Activated CD4-positive, CD25-positive, alpha-beta regulatory T cell treated with anti-CD3 and anti-CD28 coated beads, Interleukin-2, amount 50 U/mL, for 16 hours (primary cell): Measurements from ENCODE around the gene STPG2.
"Not testable (repeated sequence)": the region's sequence is repeated elsewhere in the genome, so short reads cannot be mapped to it uniquely, and the experiment has no call there.

Experiments used
- DNase-seq: peaks from one replicate; pipeline ENCODE4 v3.0.0-alpha.2; 2020; ENCODE audit warnings: low read depth, low spot score

The STPG2 gene

DNA sequence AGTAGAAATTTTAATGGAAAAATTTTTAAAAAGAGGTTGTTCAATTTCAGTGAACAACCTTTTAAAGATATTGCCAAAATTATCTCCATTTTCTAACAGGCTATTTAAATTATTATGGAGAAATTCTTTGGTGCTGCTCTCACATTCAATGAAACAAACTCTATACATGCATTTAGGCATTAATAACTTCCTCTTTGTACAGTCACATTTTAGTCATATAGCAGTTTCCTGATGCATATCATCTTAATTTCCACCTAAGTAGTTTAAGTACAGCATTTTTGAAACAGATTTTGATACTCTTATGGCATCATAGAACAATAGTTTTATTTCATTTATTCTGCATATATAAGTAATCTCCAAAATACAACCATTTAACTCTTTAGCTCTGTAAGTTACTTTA, 500.1 kb downstream of the STPG2 start:
- DNase-seq = no peak

- DNase-seq = no peak
These were observed 503.3 kb downstream of the STPG2 start for GRCh38 chr4:97639961-97640360.

GRCh38 chr4:97633831-97634230, 509.4 kb downstream of the STPG2 start:
- DNase-seq = not testable (repeated sequence)

DNA sequence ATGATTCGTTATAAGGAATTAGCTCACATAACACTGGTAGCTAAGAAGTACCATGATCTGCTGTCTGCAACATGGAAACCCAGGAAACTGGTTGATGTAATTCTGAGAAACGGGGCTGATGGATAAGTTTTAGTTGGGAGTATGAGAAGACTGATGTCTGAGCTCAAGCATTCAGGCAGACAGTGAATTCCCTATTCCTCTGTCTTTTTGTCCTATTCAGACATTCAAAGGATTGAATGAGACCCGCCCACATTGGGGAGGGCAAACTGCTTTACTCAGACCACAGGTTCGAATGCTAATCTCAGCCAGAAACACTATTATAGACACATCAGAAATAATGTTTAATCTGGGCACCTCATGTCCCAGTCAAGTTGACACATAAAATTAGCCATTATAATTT, 515.5 kb downstream of the STPG2 start:
- DNase-seq = no peak

DNA sequence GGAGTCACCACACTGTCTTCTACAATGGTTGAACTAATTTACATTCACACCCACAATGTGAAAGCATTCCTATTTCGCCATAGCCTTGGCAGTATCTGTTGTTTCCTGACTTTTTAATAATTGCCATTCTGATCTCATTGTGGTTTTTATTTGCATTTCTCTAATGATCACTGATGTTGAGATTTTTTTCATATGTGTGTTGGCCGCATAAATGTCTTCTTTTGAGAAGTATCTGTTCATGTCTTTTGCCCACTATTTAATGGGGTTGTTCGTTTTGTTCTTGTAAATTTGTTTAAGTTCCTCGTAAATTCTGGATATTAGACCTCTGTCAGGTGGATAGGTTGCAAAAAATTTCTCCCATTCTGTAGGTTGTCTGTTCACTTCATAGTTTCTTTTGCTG, 519.1 kb downstream of the STPG2 start:
- DNase-seq = no peak

GRCh38 chr4:97605932-97606331, 537.3 kb downstream of the STPG2 start:
- no peak for DNase-seq

GRCh38 chr4:97593248-97593647, 550.0 kb downstream of the STPG2 start:
- no peak for DNase-seq

- DNase-seq = no peak
These were observed 553.0 kb downstream of the STPG2 start for GRCh38 chr4:97590266-97590665.

DNA sequence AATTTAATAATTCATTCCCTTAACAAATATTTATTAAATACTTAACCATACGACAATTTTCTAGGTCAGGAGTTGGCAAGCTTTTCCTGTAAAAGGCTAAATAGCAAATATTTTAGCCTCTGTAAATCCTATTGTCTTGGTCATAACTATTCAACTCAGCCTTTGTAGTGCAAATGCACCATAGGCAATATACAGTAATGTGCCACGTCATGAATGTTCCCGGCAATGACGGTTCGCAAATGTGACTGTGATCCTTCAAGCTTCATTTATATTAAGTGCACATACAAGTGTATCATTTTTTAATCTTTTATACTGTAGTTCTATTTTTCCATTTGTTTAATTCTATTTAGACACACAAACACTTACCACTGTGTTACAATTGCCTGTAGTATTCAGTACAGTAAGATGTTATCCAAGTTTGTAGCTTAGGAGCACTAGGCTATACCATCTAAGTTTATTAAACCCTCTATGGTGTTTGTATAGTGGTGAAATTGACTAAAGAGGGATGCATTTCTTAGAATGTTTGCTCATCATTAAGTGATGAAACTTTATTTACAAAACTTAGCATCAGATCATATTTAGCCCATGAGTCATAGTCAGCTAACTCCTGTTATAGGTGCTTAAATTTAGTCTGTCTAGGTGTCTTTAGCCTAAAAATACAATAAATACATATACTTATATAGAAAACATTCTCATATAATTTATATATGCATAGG, 553.6 kb downstream of the STPG2 start:
- no peak for DNase-seq

- DNase-seq = no peak
These were observed 555.4 kb downstream of the STPG2 start for GRCh38 chr4:97587912-97588311.

GRCh38 chr4:97585274-97585673, 558.0 kb downstream of the STPG2 start:
- DNase-seq = no peak

- no peak for DNase-seq
These were observed 560.4 kb downstream of the STPG2 start for GRCh38 chr4:97582890-97583289.

DNA sequence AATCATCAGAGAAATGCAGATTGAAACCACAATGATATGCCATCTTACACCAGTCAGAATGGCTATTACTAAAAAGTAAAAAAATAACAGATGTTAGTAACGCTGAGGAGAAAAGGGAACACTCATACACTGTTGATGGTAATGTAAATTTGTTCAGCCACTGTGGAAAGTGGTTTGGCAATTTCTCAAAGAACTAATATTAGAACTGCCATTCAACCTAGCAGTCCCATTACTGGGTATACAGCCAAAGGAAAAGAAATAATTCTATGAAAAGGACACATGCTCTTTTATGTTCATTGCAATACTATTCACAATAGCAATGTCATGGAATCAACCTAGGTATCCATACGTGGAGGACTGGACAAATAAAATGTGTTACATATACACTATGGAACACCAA, 566.3 kb downstream of the STPG2 start:
- DNase-seq = no peak

GRCh38 chr4:97560009-97560408, 583.3 kb downstream of the STPG2 start:
- DNase-seq = no peak

- no peak for DNase-seq
These were observed 585.0 kb downstream of the STPG2 start for GRCh38 chr4:97558204-97558778.

DNA sequence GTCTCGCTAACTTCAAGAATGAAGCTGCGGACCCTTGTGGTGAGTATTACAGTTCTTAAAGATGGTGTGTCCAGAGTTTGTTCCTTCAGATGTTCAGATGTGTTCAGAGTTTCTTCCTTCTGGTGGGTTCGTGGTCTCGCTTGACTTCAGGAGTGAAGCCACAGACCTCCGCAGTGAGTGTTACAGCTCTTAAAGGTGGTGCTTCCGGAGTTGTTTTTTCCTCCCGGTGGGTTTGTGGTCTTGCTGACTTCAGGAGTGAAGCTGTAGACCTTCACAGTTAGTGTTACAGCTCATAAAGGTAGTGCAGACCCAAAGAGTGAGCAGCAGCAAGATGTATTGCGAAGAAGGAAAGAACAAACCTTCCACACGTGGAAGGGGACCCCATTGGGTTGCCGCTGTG, 592.6 kb downstream of the STPG2 start:
- not testable (repeated sequence) for DNase-seq

DNA sequence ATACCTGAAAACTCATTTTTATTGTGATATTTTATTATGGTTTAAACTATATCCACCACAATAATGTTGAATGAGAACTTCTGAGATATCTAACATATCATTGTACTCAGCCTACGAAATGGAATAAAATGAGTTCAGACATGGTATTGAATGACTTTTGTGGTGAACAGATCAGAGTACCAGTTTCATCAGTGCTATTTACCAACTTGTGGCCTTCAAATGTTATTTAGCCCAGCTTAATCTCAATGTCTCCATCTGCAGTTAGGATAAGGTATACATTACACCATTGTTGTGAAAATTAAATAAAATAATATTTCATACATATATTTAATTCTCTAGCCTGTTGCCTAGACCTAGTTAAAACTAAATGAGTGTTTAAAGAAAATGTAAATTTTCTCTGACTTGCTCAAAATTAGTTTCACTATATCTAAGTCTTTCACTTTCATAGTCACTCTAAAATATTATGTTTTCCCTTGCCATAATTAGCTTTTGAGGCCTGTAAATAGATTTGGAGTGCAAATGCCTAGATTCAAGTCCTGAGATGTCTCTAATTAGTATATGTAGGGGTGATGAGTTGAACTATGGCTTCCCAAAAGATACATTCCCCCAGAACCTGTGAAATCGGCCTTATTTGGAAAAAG, 594.2 kb downstream of the STPG2 start:
- no peak for DNase-seq

DNA sequence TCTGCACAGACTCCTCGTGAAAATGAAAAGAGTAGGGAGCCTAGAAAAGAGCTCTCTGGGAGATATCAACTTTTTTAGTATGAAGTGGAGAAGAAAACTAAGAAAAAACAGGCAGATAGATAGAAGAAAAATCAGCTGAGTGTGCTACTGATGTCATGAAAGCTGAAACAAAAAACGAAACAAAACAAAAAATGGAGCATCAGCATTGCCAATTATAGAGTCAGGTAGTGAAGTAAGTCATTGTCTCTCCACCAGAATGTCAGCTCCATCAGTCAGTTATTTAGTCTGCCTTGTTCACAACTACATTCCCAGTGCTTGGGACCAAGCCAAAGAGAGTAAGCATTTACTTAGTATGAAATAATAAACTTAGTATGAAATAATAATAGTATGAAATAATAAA, 595.1 kb downstream of the STPG2 start:
- DNase-seq = no peak

GRCh38 chr4:97531351-97531750, 611.9 kb downstream of the STPG2 start:
- DNase-seq = no peak

GRCh38 chr4:97530676-97531075, 612.6 kb downstream of the STPG2 start:
- no peak for DNase-seq

- DNase-seq = no peak
These were observed 618.0 kb downstream of the STPG2 start for GRCh38 chr4:97525236-97525635.

DNA sequence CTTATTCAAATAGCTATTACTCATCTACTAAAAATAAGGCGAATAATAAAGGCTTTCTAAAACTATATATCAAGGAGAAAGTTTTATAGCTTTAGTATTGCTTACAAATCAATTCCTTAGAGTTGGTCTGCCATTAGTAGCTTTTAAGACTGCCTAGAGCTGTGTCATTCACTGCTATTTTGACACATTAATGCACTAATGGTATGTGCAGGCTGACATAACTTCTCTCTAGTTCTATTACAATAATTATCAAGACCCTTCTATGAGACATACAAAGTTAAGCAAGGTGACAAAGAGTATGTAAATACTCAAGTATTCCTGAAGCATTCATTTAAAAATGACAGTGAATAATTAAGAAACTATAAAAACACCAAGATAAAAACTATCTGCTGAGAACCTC, 625.3 kb downstream of the STPG2 start:
- DNase-seq = no peak

DNA sequence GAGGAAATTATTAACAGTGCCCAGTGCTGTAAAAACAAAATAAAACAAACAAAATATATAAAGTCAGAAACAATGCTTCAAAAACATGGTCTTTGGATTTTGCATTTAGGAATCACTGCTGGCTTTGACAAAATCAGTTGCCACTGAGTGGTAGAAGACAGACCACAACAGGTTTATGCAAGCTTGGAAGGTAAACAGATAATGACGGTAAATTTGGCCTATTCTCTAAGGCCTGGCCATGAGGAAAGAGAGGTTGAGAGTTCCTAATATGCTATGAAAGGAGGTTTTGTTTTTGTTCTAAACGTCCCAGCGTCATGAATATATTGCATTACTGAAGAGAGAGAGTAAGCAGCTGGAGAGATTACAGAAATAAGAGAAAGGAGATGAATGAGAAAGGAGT, 629.4 kb downstream of the STPG2 start:
- DNase-seq = no peak
